HG02623 (cell line): ENCODE measurements around the gene WDHD1.
"Not testable (repeated sequence)": the region's sequence is repeated elsewhere in the genome, so short reads cannot be mapped to it uniquely, and the experiment has no call there.

Experiments used
- ATAC-seq: cut with Tn5 transposase; IDR thresholded peaks from one replicate; pipeline ENCODE4 v1.9.1; 2021; ENCODE audit warnings: moderate library complexity; ENCODE audit not compliant: unreplicated experiment

WDHD1 gene

DNA sequence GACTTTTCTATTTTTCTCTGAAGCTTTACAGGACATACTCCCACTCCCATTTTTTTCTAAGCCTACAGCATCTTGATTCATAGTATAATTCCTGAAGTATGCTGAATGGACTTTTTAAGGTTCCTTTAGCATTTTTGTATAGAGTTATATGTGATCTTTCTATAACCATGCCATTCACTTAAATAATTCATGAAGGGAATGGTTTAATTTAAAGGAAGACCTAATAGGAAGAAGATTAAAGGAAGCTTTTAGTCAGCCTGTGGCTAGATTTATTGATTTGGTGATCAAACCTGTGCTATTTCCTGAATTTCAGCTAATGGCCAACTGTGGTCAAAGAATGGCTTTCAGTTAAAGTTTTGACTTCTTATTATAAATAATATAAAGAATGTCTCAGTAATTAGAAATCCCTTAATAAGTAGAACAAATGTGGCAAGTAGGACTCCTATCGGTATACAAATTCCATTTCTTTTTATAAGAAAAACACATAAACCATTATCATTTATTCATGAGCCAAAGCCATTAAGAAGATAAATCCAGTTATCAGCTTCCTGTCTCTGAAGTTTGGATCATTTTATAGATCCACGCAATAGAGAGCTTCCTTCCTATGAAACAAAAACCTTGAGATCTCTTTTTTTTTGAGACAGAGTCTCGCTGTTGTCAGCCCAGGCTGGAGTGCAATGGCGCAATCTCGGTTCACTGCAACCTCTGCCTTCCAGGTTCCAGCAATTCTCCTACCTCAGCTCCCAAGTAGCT is 20.6 kb upstream of the WDHD1 start:
- ATAC-seq: no peak

DNA sequence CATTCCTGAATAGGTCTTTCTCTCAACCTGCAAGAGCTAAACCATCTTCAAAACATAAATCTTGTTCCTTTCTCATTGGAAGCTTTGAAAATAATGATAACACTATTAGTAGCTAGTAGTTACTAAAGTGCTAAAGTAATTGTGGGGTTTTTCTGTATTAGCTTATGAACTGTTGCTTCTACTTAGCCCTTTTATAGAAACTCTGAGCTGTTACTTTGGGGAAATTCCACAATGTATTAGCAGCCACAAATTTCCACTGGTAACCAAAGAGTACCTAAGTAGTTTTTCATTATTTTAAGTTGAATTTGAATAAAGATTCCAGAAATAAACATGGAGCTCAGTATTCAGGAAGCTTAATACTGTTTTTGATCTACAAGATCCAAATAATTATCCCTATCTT is 18.2 kb upstream of the WDHD1 start:
- no peak for ATAC-seq

DNA sequence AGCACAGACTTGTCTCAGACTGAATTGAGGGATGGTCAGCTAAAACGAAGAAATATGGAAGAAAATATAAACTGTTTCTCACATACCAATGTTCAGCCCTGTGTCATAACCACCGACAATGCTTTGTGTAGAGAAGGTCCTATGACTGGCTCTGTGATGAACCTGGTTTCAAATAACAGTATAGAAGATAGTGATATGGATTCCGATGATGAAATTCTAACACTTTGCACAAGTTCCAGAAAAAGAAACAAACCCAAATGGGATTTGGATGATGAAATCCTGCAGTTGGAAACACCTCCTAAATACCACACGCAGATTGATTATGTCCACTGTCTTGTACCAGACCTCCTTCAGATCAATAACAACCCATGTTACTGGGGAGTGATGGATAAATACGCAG is 16.6 kb upstream of the WDHD1 start:
- ATAC-seq: no peak

DNA sequence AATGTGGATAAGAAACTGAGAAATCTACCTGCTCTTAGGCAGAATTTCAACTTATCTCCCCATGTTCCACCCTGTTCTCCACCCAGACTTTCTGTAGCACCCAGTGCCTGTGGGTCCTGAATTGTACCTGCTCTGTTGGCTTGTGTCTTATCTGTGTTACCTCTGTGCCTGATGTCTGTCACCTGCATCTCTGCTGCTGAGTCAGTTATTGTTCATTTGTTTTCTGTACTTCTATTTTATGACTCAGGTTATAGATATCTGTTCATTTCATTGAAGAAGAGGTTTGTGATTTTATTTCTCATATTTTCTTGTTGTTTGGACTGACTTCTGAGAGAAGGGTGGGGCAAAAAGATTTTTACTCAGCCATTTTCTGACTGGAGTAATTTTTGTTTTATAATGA is 11.8 kb upstream of the WDHD1 start:
- ATAC-seq: no peak

DNA sequence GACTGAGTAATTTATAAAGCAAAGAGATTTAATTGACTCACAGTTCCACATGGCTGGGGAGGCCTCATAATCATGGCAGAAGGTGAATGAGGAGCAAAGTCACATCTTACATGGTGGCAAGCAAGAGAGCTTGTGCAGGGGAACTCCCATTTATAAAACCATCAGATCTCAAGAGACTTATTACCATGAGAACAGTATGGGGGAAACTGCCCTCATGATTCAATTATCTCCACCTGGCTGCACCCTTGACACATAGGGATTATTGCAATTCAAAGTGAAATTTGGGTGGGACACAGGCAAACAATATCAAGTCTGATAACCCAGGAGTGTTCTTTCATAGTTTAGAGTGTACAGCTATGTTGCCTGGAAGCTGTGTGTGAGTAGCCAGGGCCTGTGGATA is 11.1 kb upstream of the WDHD1 start:
- ATAC-seq: not testable (repeated sequence)

DNA sequence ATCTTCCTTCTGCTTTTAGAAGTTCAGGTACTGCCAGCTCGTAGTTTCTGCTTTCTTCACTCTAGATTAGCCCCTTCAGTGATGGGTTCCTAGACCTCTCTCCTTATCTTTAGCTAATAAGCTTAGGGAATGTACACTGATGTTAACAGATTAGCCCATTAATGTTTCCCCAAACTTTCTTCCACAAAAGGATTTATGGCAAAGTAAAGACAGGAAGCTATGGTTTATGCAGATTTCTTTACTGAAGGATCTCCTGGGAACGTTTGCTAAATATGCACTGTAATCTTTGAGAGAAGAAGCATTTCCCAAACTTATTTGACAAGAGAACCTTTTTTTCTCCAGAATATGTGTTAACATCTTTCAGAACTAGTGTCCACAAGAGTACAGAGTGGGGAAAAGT is 4.3 kb upstream of the WDHD1 start:
- ATAC-seq: no peak

DNA sequence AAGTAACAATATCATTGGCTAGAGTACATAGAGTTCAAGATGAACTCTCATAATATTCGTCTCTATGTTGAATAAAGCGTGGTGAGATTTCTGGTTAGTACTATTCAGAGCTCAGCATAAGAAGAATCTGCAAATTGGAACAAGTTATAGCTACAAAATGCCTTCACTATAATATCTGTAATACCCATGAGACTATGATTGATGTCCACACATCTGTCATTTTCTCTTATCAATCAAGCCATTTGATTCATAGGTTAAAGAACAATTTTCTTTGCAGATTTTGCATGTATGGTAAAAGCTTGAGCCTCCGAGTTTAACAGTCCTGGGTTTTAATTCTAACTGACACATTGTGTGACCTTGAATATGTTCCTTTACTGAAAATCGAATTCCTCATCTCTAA is 1.6 kb upstream of the WDHD1 start:
- ATAC-seq: no peak

DNA sequence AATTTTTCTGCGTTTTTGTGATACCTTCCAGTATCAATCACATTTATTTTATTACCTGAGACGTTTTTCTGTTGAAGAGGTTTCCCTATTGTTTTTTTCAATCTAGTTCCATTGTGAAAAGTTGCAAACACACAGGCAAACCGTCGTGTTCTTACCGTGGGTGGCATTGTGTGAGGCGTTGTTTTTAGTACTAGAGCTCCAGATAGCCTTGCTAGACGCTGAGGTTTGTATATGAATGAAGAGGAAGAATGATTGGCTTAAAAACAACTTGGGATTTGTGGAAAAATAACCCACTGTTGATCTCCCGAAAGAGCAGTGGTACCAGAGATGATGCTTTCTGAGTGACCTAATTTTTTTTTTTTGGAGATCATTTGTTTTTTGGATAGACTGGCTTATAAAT is 1.2 kb upstream of the WDHD1 start:
- no peak for ATAC-seq

DNA sequence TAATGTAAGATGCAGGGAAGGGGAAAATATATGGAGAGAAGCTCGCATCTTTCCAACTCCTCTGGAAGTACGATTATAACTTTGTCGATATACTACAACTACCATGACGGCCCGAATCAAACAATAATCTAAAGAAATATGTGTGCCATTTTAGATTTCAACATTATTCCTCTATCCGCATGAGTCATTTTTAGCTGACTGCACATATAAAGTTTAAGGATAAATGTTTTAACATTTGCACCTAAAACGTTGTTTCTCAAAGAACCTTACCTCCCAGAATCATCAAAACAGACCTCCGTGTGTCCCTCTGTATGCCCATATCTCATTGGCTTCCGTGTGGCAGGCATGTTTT is 482 bp downstream of the WDHD1 start:
- no peak for ATAC-seq

DNA sequence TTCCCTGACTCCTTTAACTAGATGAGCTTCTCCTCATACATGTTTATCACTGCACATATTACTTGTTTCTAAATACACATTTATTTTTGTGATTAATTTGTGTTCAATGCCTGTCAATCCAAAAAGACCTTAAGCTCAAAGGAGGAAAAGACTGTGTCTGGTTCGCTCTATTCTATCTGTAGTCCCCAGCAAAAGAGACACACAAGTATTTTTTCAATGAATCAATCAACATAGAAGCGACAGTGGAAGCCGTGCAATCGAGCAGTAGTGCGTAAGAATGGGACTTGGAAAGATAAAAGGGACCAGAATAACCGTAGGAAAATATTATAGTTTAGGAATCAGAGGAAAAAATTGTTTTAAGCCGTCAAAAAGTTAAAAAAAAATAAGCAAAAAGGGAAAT is 951 bp downstream of the WDHD1 start:
- ATAC-seq: no peak

DNA sequence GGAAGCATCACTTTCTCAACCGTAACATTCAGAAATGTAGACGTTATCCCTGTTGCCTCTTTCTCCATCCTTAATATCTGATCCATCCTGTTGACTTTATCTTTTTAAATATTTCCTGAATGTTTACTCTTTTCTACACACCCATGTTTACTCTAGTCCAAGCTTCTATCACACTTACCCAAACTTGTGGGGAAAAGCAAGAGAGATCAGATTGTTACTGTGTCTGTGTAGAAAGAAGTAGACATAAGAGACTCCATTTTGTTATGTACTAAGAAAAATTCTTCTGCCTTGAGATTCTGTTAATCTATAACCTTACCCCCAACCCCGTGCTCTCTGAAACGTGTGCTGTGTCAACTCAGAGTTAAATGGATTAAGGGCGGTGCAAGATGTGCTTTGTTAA is 2.5 kb downstream of the WDHD1 start:
- not testable (repeated sequence) for ATAC-seq

DNA sequence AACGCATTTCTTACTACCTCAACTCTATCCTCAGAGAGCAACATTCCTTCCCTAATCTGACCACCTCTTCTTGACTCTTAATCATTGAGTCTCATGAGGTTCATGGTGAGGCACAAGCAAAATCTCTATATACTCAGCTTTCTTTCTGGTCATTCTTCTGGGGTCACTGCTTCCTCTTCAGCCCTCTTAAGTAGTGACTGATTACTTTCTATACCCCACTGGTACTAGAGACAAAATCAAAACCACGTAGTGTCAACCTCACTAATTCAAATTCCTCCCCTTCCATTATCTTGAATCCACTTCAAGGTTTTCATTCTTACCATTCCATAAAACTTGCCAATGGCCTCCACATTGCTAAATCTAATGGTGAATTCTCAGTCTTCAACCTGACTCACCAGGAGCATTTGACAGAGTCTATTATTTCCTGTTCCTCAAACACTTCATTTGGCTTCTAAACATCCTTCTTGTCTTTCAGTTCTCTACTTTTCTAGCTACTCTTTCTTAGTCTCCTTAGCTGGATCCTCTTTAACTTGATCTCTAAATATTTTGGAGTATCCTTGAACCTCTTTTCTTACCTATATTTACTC is 6.8 kb downstream of the WDHD1 start:
- ATAC-seq: no peak

DNA sequence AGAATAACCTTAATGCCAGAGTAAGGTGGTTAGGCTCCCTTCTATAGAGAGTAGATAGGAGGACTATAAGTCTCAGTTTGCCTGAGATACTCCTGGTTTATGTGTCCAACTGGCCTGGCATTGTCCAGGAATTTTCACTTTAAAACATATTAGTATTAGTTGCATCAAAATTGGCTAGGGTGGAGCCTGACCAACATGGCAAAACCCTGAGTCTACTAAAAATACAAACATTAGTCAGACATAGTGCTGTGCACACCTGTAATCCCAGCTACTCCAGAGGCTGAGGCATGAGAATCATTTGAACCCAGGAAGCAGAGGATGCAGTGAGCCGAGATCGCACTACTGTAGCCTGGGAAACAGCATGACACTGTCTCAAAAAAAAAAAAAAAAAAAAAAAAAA is 11.9 kb downstream of the WDHD1 start:
- no peak for ATAC-seq

DNA sequence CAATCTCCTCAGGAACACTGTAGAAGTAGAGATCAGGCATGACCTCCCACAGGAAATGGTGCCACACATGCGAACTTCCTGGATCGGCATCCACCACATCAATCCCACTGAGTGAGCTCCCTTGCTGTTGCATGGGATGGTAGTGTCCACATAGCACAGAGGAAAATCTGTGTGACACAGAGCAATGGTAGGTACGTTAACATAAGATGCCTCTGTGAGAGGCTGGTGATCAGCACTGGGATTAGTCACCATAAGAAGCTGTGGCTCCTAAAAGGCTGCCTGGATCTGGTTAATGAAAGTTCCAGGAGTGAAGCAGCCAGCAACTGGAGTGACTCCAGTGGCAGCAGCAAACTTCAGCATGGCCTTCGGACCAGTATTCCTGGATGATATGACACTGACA is 21.8 kb downstream of the WDHD1 start:
- no peak for ATAC-seq

DNA sequence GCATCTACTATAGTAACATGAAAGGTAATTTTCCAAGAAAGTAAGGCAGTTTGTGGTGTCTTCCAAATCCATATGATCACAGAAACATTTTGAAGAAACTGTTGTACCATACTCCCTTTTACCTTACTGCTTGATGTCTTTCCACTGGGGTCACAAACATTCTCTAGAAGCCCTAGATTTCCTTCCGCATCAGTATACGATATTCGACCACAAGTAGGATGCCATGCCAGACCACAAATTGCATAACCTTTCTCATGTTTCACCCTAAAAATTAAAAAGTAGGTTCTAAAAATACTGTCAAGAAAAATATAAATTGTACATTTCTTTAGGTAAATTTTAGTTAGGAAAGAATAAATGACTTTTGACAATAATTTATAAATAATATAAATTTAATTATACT is 26.5 kb downstream of the WDHD1 start:
- no peak for ATAC-seq

DNA sequence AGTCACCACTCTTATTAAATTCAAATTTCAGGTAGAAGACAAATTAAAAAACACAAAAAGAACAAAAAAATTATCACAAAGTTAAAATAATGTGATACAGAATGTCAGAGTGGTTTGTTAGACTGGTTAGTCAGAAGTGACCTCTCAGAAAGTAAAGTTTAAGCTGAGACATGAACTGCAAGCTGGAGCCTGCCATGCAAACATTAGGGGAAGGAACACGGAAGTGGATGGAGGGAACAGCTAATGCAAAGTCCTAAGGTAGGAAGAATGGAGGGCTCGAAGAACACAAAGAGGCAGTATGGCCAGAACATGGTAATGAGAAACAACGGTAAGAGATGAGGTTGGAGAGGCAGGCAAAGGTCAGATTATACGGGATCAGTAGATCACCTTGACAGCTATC is 41.7 kb downstream of the WDHD1 start:
- no peak for ATAC-seq

DNA sequence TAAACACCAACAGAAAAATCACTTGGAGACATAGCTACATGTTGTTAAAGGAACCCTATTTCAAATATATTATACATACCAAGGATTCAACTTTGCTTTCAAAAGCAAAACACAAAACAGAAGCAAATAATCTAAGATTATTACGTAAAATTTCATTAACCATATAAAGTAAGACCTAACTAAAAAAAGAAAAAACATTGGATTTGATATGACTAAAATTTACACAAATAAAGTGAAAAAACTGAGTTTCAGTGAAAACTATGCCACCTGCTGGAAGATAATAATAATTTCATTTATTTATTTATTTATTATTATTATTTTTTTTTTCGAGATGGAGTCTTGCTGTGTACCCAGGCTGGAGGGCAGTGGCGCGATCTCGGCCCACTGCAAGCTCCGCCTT is 45.2 kb downstream of the WDHD1 start:
- no peak for ATAC-seq

DNA sequence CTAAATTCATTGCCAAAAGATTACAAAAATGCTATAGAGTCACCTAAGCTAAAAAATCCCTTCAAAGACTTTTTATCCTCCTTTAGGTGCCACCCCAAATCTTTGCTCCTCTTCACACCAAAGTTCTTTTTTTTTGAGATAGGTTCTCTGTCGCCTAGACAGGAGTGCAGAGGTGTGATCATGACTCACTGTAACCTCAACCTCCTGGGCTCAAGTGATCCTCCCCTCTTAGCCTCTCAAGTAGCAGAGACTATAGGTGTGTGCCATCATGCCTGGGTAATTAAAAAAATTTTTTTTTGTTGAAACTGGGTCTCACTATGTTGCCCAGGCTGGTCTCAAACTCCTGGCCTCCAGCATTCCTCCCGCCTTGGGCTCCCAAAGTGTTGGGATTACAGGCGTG is 47.9 kb downstream of the WDHD1 start:
- no peak for ATAC-seq

DNA sequence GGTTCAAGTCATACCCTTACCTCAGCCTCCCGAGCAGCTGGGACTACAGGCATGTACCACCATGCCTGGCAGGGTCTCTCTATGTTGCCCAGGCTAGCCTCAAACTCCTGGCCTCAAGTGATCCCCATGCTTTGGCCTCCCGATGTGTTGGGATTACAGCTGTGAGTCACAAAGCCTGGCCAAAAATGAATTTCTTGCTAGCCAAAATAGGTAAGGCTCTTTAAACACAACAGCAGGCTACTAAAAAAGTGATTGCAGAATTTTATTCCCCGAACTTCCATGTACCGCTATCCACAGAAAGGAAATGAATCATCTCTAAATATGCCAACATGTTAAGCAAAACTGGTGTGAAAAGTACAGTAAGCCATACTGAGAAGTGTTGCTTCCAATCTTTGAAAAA is 50.6 kb downstream of the WDHD1 start:
- ATAC-seq: no peak

DNA sequence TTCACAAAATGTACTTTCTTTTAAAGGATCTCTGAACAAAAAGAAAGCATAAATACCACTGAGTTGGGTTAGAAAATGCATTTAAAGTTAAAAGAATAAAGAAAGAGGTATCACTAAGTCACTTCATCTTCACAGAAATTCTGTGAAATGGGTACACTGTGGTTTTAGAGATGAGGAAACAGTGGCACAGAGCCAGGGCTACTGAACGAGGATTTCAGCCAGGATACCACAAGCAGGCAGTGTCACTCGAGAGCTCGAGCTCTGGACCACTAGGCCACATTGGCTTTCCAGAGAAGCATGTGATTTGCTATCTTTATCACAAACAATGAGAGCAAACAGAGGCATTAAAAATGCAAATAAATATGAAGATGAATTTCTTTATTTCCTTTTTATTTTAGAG is 51.0 kb downstream of the WDHD1 start:
- ATAC-seq: no peak

DNA sequence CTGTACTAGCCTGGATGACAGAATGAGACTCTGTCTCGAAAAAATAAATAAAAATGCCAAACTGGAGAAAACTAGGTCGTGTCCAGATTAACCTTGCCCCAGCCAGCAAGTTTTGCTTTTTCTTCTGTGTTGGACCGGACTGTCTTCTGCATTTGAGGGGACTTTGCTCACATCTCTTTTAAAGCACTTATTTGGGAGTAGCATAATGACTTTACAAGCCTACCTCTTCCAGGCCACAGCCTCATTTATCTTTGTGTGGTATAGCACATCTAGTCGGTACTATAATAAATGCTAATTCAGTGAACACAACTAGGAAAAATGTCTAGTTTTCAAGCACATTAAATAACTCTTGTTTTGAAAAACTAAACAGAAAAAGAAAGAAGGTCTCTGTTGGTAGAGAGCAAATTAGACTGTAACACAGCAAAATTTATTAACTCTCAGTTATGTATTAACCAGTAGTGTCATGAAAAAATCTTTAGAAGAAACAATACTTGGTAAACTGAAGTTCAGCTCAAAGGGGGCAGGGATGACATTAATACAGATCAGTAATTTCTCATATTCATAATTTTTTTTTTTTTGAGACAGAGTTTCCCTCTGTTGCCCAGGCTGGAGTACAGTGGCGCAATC is 52.0 kb downstream of the WDHD1 start:
- no peak for ATAC-seq

DNA sequence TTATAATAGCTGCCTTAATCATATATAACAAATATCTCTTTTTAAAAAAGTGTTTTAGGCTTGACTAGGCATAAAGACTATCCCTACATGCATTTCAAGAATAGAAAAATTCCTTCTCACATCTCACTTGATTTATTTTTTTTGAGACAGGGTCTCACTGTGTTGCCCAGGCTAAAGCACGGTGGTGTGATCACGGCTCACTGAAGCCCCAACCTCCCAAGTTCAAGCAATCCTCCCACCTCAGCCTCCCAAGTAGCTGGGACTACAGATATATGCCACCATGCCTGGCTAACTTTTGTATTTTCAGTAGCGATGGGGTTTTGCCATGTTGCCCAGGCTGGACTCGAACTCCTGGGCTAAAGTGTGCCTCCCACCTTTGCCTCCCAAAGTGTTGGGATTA is 59.4 kb downstream of the WDHD1 start:
- ATAC-seq: no peak

DNA sequence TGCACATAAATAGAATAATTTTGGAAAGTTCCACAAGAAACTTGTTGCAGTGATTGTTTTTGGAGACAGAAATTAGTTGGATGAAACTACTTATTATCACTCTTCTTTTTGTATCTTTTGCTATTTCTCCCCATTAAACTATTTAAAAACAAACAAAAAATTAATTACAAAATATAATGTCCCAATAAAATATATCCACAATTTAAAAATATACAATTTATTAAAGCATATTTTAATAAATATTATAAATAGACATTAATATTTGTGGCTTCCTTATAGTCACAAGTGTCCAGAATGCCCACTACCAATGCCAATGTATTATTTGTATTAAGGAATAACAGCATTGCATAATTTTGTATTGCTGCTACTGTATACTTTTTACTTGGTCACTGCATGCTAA is 71.8 kb downstream of the WDHD1 start:
- ATAC-seq: no peak
